OCI-LY3 (cell line): ENCODE measurements around the gene FOCAD.

Experiments
- EZH2phosphoT487 ChIP-seq: fragments of 200-600 bp; shearing (Covaris generic); IDR thresholded peaks from 2 replicates; pipeline ENCODE4 v1.6.1; 2018; ENCODE audit warnings: antibody characterized with exemption, mixed run types, low read depth
- TF ChIP-seq, protein P1 (sequence below): fragments of 200-600, 300-600 bp; sonication (generic); IDR thresholded peaks from 2 replicates; pipeline ENCODE4 v1.5.1; 2014; ENCODE audit warnings: antibody characterized with exemption, low read length, low read depth

- TF ChIP-seq, protein P1, sequence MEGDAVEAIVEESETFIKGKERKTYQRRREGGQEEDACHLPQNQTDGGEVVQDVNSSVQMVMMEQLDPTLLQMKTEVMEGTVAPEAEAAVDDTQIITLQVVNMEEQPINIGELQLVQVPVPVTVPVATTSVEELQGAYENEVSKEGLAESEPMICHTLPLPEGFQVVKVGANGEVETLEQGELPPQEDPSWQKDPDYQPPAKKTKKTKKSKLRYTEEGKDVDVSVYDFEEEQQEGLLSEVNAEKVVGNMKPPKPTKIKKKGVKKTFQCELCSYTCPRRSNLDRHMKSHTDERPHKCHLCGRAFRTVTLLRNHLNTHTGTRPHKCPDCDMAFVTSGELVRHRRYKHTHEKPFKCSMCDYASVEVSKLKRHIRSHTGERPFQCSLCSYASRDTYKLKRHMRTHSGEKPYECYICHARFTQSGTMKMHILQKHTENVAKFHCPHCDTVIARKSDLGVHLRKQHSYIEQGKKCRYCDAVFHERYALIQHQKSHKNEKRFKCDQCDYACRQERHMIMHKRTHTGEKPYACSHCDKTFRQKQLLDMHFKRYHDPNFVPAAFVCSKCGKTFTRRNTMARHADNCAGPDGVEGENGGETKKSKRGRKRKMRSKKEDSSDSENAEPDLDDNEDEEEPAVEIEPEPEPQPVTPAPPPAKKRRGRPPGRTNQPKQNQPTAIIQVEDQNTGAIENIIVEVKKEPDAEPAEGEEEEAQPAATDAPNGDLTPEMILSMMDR: no peak
- no peak for TF ChIP-seq EZH2phosphoT487
These were observed 29.1 kb downstream of the FOCAD start for GRCh38 chr9:20713172-20713571.
